Measurements from ENCODE around the gene CREB3L2.
"Not testable (repeated sequence)": the region's sequence is repeated elsewhere in the genome, so short reads cannot be mapped to it uniquely, and the experiment has no call there.

The CREB3L2 gene, protein sequence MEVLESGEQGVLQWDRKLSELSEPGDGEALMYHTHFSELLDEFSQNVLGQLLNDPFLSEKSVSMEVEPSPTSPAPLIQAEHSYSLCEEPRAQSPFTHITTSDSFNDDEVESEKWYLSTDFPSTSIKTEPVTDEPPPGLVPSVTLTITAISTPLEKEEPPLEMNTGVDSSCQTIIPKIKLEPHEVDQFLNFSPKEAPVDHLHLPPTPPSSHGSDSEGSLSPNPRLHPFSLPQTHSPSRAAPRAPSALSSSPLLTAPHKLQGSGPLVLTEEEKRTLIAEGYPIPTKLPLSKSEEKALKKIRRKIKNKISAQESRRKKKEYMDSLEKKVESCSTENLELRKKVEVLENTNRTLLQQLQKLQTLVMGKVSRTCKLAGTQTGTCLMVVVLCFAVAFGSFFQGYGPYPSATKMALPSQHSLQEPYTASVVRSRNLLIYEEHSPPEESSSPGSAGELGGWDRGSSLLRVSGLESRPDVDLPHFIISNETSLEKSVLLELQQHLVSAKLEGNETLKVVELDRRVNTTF

GRCh38 chr7:138001529-138002095 lies at the start of gene CREB3L2:
Gene CREB3L2 (minus strand): TSS chr7:138002086. CDS start chr7:138001705, 381 bp downstream.
- peak; percentile 79 for DNase-seq

DNA sequence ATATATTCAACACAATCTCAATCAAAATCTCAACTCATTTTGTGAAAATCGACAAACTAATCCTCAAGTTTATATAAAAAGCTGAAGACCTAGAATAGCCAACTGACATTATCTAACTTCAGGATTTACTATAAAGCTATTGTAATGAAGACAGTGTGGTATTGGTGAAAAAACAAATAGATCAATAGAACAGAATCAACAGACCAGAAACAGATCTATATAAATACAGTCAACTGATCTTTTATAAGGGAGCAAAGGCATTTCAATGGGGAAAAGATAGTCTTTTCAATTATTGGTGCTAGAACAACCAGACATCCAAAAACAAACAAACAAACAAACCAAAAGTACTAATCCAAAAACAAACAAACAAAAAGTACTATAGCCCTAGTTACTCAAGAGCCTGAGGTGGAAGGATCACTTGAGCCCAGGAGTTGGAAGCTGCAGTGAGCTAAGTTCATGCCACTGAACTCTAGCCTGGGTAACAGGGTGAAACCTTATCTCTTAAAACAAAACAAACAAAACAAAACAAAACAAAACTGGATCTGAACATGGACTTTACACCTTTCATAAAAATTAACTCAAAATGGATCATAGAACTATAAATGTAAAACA lies 47.7 kb upstream of the CREB3L2 start:
- DNase-seq, result no peak

DNA sequence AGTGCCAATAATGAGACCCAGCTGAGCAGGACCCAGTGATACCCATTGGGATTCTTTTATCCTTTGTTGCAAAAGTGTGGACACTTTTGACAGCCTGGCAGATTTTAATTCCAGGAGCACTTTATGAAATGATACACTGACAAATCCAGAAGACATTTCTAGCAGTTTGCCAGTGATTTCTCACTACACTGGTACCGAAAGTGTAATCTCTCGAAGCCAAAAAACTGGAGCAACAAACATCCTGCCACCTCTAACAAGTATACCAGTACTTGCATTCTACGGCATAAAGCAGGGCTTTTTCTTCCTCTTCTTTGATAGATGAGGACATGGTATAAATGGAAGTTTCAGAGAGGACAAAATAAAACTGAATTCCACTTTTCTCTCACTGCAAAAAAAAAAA lies 46.0 kb upstream of the CREB3L2 start:
- DNase-seq, result no peak

DNA sequence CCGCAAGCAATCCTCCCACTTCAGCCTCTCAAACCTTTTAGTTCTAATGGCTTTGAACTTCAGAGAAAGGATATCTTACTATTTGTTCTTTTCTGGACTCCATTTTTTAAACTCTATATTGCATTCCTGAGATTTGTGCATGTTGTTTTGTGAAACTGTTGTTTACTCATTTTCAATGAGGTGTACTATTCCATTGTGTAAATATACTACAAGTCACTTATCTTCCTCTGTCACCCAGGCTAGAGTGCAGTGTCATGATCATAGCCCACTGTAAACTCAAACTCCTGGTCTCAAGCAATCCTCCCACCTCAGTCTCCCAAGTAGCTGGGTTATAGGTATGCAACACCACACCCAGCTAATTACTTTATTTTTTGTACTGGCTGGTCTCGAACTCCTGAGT lies 43.0 kb upstream of the CREB3L2 start:
- DNase-seq, result no peak

DNA sequence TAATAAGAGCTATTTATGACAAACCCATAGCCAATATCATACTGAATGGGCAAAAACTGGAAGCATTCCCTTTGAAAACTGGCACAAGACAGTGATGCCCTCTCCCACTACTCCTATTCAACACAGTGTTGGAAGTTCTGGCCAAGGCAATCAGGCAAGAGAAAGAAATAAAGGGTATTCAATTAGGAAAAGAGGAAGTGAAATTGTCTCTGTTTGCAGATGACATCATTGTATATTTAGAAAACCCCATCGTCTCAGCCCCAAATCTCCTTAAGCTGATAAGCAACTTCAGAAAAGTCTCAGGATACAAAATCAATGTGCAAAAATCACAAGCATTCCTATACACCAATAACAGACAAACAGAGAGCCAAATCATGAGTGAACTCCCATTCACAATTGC lies 38.2 kb upstream of the CREB3L2 start:
- DNase-seq, result not testable (repeated sequence)

- DNase-seq, result no peak
These were observed 34.2 kb upstream of the CREB3L2 start for GRCh38 chr7:138036135-138036534.

- DNase-seq, result no peak
These were observed 31.4 kb upstream of the CREB3L2 start for GRCh38 chr7:138033241-138033640.

DNA sequence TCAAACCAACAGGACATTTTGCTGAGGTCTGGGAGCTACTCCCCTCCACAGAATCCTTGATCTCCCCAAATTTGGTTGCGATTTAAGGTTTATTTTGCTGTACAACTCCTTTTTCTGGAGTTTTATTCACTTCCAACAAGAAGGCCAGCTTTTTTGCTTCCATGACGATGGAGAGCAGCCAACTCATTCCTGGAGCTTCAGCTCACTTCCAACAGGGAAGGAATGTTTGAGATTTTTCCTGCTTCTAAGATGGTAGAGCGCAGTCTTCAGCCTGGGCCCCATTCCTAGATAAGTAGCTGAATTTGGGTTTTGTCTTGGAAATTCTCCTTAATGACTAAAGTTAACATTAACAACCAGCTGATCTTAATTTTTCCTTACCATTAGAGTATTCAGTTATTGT lies 30.9 kb upstream of the CREB3L2 start:
- DNase-seq, result no peak

DNA sequence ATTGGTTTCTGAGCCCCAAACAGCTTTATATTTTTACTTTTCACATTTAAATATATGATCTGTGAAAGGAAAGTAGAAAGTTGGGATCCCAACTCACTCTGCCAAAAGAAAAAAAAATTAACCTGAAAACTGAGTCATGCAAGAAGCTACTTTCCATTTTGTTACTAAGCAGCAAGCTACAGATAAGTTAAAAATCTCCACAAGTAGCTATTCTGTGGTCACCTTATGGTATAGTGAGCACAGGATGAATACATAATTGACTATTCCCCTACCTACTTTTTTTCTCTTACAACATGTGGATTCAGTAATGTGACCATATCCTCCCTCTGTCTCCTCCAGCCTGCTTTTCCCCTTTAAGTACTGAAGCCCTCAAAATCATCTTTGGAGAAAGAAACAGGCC lies 30.3 kb upstream of the CREB3L2 start:
- no peak for DNase-seq

DNA sequence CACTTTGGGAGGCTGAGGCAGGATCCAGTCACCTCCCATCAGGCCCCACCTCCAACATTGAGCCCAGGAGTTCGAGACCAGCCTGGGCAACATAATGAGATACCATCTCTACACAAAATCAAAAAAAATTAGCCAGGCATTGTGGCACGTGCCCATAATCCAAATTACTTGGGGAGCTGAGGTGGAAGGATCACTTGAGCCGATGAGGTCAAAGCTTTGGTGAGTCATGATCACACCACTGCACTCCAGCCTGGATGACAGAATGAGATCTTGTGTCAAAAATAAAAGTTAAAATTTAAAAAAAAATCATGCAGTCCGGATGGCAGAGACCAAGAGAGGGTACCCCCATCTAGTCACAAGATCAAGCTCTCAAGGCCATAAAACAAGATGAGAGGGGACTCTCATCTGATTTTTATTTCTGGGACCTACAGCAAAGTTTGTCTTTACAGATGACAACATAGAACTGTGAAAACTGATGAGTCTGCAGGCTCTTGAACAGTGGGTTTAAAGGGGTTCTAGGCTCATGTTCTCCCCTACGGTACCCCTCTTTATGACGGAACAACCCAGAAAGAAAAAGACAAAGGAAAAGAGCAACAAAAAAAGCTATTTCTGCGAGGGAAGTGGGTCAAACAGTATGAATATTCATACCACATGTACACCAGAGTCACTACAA lies 28.9 kb upstream of the CREB3L2 start:
- no peak for DNase-seq

DNA sequence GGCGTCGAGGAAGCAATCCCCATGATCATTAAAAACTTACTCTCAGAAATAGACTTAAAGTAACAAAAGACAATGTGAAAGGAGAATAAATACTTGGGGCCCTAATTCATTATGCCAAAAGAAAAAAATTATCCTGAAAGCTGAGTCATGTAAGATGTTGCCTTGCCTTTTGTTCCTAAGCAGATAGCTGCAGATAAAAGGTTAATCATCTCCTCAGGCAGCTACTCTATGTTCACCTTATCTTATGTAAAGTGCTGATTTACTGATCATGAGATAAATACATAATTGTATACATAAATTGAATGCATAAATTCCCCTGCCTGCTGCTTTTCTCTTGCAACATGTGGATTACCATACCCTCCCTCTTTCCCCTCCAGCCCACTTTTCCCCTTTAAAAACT lies 28.1 kb upstream of the CREB3L2 start:
- no peak for DNase-seq

GRCh38 chr7:138029126-138029525 lies 27.2 kb upstream of the CREB3L2 start:
- no peak for DNase-seq

DNA sequence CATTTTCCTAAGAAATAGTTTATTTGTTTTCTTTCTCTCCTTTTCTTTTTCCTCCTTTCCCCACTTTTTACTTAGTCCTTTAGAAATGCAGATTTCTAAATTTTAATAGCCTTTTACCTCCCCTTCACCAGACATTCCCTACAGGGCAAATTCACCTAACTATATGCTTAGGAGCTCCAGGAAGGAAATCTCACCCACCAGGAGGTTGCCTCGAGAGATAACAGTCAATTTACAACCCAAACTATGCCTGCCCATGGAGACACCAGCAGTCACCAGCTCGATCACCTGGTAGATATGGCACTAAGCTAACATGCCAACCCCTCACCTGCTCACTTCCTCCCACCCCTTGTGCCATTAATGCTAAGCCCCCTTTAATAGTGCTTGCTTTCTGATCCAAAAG lies 25.2 kb upstream of the CREB3L2 start:
- DNase-seq, result no peak

- no peak for DNase-seq
These were observed 23.6 kb upstream of the CREB3L2 start for GRCh38 chr7:138025215-138026186.

GRCh38 chr7:138024765-138025164 lies 22.9 kb upstream of the CREB3L2 start:
- no peak for DNase-seq

DNA sequence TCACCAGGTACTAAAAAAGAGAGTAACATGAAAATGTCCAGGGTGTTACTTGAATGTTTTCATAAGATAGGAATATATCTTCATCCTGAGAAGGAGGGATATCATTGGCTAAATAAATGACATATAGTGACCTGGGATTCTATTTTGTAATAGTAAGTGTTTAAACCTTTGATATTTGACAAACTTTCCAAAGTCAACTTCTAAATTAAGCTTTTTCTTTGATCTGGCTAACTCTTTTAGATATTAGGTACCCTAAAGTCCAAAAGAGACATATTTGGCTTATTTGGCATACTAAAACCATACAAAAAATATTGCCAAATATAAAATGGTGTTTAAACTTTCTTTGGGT lies 22.4 kb upstream of the CREB3L2 start:
- no peak for DNase-seq

DNA sequence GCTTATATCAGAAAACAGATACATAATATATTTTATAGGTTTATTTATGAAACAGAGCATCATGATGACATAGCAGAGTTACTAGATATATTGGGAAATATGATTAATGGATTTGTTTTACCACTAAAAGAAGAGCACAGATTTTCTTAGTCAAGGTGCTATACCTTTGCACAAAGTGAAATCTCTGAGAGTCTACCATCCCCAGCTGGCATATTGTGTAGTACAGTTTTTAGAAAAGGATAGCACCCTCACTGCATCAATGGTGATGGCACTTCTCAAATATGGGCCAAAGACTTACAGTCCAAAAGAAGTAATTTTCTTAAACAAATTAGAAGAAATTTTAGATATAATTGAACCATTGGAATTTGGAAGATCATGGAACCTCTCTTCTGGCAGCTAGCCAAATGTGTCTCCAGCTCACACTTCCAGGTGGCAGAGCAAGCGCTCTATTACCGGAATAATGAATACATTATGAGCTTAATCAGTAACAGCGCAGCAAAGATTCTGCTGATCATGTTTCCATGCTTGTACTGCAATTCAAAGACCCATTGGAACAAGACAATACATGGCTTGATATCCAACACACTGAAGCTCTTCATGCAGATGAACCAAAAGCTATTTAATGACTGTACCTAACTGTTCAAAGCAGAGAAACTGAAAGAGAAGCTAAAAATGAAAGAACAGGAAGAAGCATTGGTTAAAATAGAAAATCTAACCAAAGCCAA lies 21.9 kb upstream of the CREB3L2 start:
- no peak for DNase-seq

DNA sequence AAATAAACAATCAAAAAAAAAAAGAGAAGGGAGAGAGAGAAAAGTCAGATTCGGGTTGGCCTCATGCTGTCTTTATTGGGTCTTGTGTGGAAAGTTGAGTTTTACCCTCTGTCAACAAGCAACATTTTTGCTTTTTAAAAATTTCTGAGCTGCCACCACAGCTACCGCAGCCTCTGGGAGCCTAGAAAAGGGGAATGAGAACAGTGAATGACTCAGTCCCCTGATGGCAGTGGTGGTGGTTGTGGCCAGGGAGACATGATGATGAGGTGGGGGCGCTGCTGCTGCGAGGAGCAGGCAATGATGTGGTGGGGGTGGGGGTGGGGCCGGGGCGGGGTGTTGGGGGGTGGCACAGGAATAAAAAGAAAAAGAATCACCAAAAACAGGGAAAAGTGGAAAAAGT lies 20.0 kb upstream of the CREB3L2 start:
- no peak for DNase-seq

DNA sequence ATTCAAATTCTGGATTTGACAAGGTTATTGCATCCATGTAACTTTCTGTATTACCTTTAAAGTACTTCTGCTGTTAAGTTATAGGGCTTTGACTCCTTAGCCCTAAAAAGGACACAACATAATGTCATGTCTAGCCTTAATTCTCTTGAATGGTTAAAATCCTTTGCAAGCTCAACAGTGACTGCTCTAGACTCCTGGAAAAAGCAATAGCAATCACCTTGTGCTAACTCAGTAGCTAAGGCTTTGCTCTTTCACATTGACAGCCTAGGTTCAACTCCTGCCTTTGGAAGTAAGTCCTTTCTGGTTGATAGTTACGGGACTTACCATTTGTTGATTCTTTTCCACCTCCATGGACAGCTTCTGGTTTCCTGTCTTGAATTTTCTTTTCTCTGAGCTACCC lies 16.1 kb upstream of the CREB3L2 start:
- DNase-seq, result no peak

GRCh38 chr7:138015096-138015495 lies 13.2 kb upstream of the CREB3L2 start:
- DNase-seq, result peak; percentile 52

GRCh38 chr7:138014686-138015085 lies 12.8 kb upstream of the CREB3L2 start:
- DNase-seq, result no peak

- not testable (repeated sequence) for DNase-seq
These were observed 12.3 kb upstream of the CREB3L2 start for GRCh38 chr7:138014201-138014600.

All from RPMI8226 (cell line).